Neuronal stem cell (in vitro differentiated cells): Measurements from ENCODE around the gene ALDH3A1.
A peak's percentile ranks its signal among the peaks of the same experiment; 100 is the strongest.

ENCODE experiments used
- DNase-seq: peaks from one replicate; pipeline ENCODE4 v3.0.0-alpha.2; 2013; ENCODE audit warnings: low spot score
- H2AFZ ChIP-seq: one replicate; pipeline ENCODE4 v1.6.1; 2013; ENCODE audit warnings: mild to moderate bottlenecking, low read length, inconsistent platforms
- H2AK5ac ChIP-seq: 2 replicates; pipeline ENCODE4 v1.6.1; 2013; ENCODE audit warnings: low read depth, mild to moderate bottlenecking, inconsistent platforms, low read length, moderate library complexity, mixed read lengths
- H2BK120ac ChIP-seq: 2 replicates; pipeline ENCODE4 v1.6.1; 2013; ENCODE audit warnings: low read depth, mild to moderate bottlenecking, inconsistent platforms, low read length, moderate library complexity, mixed read lengths
- H2BK12ac ChIP-seq: one replicate; pipeline ENCODE4 v1.6.1; 2013; ENCODE audit warnings: low read length, inconsistent platforms
- H2BK15ac ChIP-seq: 2 replicates; pipeline ENCODE4 v1.6.1; 2013; ENCODE audit warnings: mild to moderate bottlenecking, low read length, inconsistent platforms, mixed read lengths
- H2BK5ac ChIP-seq: one replicate; pipeline ENCODE4 v1.6.1; 2013; ENCODE audit warnings: inconsistent platforms, mild to moderate bottlenecking, low read length, moderate library complexity
- H3K14ac ChIP-seq: one replicate; pipeline ENCODE4 v1.6.1; 2013; ENCODE audit warnings: low read length, inconsistent platforms
- H3K18ac ChIP-seq: 2 replicates; pipeline ENCODE4 v1.6.1; 2013; ENCODE audit warnings: low read length, inconsistent platforms
- H3K23ac ChIP-seq: 2 replicates; pipeline ENCODE4 v1.6.1; 2013; ENCODE audit warnings: low read depth, mild to moderate bottlenecking, mixed read lengths, low read length, inconsistent platforms; ENCODE audit not compliant: poor library complexity
- H3K27ac ChIP-seq: replicated peaks from 3 replicates; pipeline ENCODE4 v1.5.1; 2013; ENCODE audit warnings: low read length, inconsistent platforms
- H3K27me3 ChIP-seq, 3 experiments: 2 replicates each; pipeline ENCODE4 v1.6.1; 2013; ENCODE audit warnings: low read length in 3 of 3, mild to moderate bottlenecking in 2 of 3, inconsistent platforms in 1 of 3, low read depth in 1 of 3, mixed read lengths in 1 of 3, moderate library complexity in 1 of 3; ENCODE audit not compliant: control insufficient read depth in 3 of 3, insufficient read depth in 3 of 3
- H3K36me3 ChIP-seq, 2 donors: replicated peaks in 1 of 2; 2 replicates each; pipeline ENCODE4 v1.6.1; 2013; ENCODE audit warnings: low read length in 2 of 2; ENCODE audit not compliant: control insufficient read depth in 2 of 2, insufficient read depth in 2 of 2
- H3K4ac ChIP-seq: 2 replicates; pipeline ENCODE4 v1.6.1; 2013; ENCODE audit warnings: inconsistent platforms, mild to moderate bottlenecking, low read length, moderate library complexity
- H3K4me1 ChIP-seq, 2 donors: 1 replicate in 1 of 2; 2 replicates in 1 of 2; pipeline ENCODE4 v1.6.1; 2013; ENCODE audit warnings: low read length in 2 of 2, low read depth in 1 of 2; ENCODE audit not compliant: control insufficient read depth in 2 of 2, insufficient read depth in 1 of 2
- H3K4me2 ChIP-seq: one replicate; pipeline ENCODE4 v1.6.1; 2013; ENCODE audit warnings: mild to moderate bottlenecking, low read length, inconsistent platforms; ENCODE audit not compliant: insufficient read depth, poor library complexity, severe bottlenecking
- H3K4me3 ChIP-seq, 2 donors: 2 replicates each; pipeline ENCODE4 v1.5.1; 2013; ENCODE audit warnings: low read length in 2 of 2, mild to moderate bottlenecking in 2 of 2, inconsistent platforms in 1 of 2, moderate library complexity in 1 of 2
- H3K79me1 ChIP-seq: one replicate; pipeline ENCODE4 v1.6.1; 2013; ENCODE audit warnings: low read depth, mild to moderate bottlenecking, inconsistent platforms, low read length, moderate library complexity
- H3K9ac ChIP-seq: one replicate; pipeline ENCODE4 v1.6.1; 2013; ENCODE audit warnings: mild to moderate bottlenecking, low read depth, low read length, inconsistent platforms; ENCODE audit not compliant: poor library complexity
- H3K9me3 ChIP-seq, 2 donors: replicated peaks in 1 of 2; 2 replicates each; pipeline versions ENCODE3 to v1.6.1; 2013; ENCODE audit warnings: low read length in 2 of 2, mild to moderate bottlenecking in 2 of 2, inconsistent platforms in 1 of 2, low read depth in 1 of 2, mixed read lengths in 1 of 2, moderate library complexity in 1 of 2; ENCODE audit not compliant: control insufficient read depth in 2 of 2, insufficient read depth in 1 of 2
- H4K8ac ChIP-seq: one replicate; pipeline ENCODE4 v1.6.1; 2013; ENCODE audit warnings: low read depth, mild to moderate bottlenecking, inconsistent platforms, low read length, moderate library complexity
- H4K91ac ChIP-seq: one replicate; pipeline ENCODE4 v1.6.1; 2013; ENCODE audit warnings: low read length, low read depth, mild to moderate bottlenecking, inconsistent platforms; ENCODE audit not compliant: poor library complexity
- WGBS, 2 donors: extraction: QIAGEN DNeasy Blood & Tissue Kit; methylation state at CpG; one replicate each; pipeline ENCODE4 v1.1.7; 2013; ENCODE audit warnings: missing lambda C conversion rate in 2 of 2, mixed read lengths in 1 of 2; ENCODE audit not compliant: insufficient read length in 2 of 2, insufficient replicate concordance in 1 of 2; ENCODE audit errors: extremely low coverage in 2 of 2; 5-methylcytosine and 5-hydroxymethylcytosine counted together

Gene ALDH3A1

GRCh38 chr17:19742495-19742894 is 5.6 kb downstream of the ALDH3A1 start:
- peaks cover 2 to 7% of the 10 kb centered on the region in 2 donors for H3K4me1 ChIP-seq
- peaks cover 1% of the 10 kb centered on the region for H3K79me1 ChIP-seq
- H3K4me3 ChIP-seq = no peak overlapping the region
- no peak overlapping the region for H3K27ac ChIP-seq
- H2BK12ac ChIP-seq = no peak overlapping the region
- no peak overlapping the region for H3K18ac ChIP-seq
- no peak overlapping the region for H3K23ac ChIP-seq
- H3K4ac ChIP-seq = no peak overlapping the region
- no peak overlapping the region for H3K4me2 ChIP-seq
- no peak overlapping the region for H2AK5ac ChIP-seq
- peaks cover 0 to 2% of the 10 kb centered on the region in 2 donors for H3K9me3 ChIP-seq
- no peak overlapping the region for H2AFZ ChIP-seq
- no peak overlapping the region for H2BK120ac ChIP-seq
- H3K9ac ChIP-seq = no peak overlapping the region
- no peak overlapping the region for H3K14ac ChIP-seq
- DNase-seq = no peak
- H3K36me3 ChIP-seq = no peaks in the 10 kb centered on the region
- H4K91ac ChIP-seq = no peak overlapping the region
- H4K8ac ChIP-seq = no peak overlapping the region
- H2BK15ac ChIP-seq = no peak overlapping the region
- no CpG with 5 or more reads among the region's 10 CpGs for WGBS, 2 donors
- peak overlapping the region; percentile 32 for H2BK5ac ChIP-seq
- peaks cover 0 to 20% (median 0%) of the 10 kb centered on the region in 3 experiments for H3K27me3 ChIP-seq

- Histone ChIP-seq H3K4me3 (no peak overlapping the region), H3K18ac (peak overlapping the region; percentile 35), H3K9me3 (peaks cover 0 to 2% of the 10 kb centered on the region in 2 donors), H2AK5ac (no peak overlapping the region), H3K9ac (no peak overlapping the region), H3K27me3 (peaks cover 0 to 16% (median 0%) of the 10 kb centered on the region in 3 experiments), H3K36me3 (no peaks in the 10 kb centered on the region), H2BK5ac (no peak overlapping the region), H2BK15ac (peak overlapping the region; percentile 24), H4K8ac (no peak overlapping the region), H4K91ac (no peak overlapping the region), H2BK120ac (no peak overlapping the region), H3K14ac (no peak overlapping the region), H3K27ac (no peak overlapping the region), H3K4me2 (no peak overlapping the region), H3K79me1 (peaks cover 1% of the 10 kb centered on the region), H3K4ac (no peak overlapping the region), H2BK12ac (no peak overlapping the region), H3K23ac (no peak overlapping the region), H3K4me1 (peaks cover 2 to 7% of the 10 kb centered on the region in 2 donors), H2AFZ (no peak overlapping the region)
- WGBS, 2 donors = no CpG with 5 or more reads among the region's 14 CpGs
- DNase-seq = no peak
These were observed 6.2 kb downstream of the ALDH3A1 start for GRCh38 chr17:19741832-19742457.

- no peak overlapping the region for H4K8ac ChIP-seq
- no peak overlapping the region for H4K91ac ChIP-seq
- H3K4me3 ChIP-seq = no peak overlapping the region
- no peak overlapping the region for H3K23ac ChIP-seq
- no peak overlapping the region for H2BK15ac ChIP-seq
- peaks cover 0 to 22% (median 0%) of the 10 kb centered on the region in 3 experiments for H3K27me3 ChIP-seq
- DNase-seq = no peak
- peaks cover 1% of the 10 kb centered on the region for H3K79me1 ChIP-seq
- H2AK5ac ChIP-seq = no peak overlapping the region
- no peak overlapping the region for H2BK12ac ChIP-seq
- H3K36me3 ChIP-seq = no peaks in the 10 kb centered on the region
- no peak overlapping the region for H2BK5ac ChIP-seq
- no peak overlapping the region for H3K4me2 ChIP-seq
- no peak overlapping the region for H2AFZ ChIP-seq
- H3K9ac ChIP-seq = no peak overlapping the region
- no peak overlapping the region for H3K27ac ChIP-seq
- no CpG with 5 or more reads among the region's 7 CpGs for WGBS, 2 donors
- no peak overlapping the region for H3K18ac ChIP-seq
- peaks cover 2 to 7% of the 10 kb centered on the region in 2 donors for H3K4me1 ChIP-seq
- peaks cover 0 to 2% of the 10 kb centered on the region in 2 donors for H3K9me3 ChIP-seq
- no peak overlapping the region for H3K14ac ChIP-seq
- no peak overlapping the region for H3K4ac ChIP-seq
- H2BK120ac ChIP-seq = no peak overlapping the region
These were observed 7.2 kb downstream of the ALDH3A1 start for GRCh38 chr17:19740933-19741332.

GRCh38 chr17:19739241-19740201 is 8.6 kb downstream of the ALDH3A1 start:
- peaks cover 0 to 21% (median 0%) of the 10 kb centered on the region in 3 experiments for H3K27me3 ChIP-seq
- no peak for DNase-seq
- H3K4me3 ChIP-seq = no peak overlapping the region
- peak overlapping the region; percentile 56 for H3K9ac ChIP-seq
- H3K23ac ChIP-seq = no peak overlapping the region
- peaks cover 0 to 2% of the 10 kb centered on the region in 2 donors for H3K9me3 ChIP-seq
- peak overlapping the region; percentile 43 for H4K91ac ChIP-seq
- WGBS, 2 donors = no CpG with 5 or more reads among the region's 26 CpGs
- H2BK15ac ChIP-seq = peak overlapping the region; percentile 71
- no peak overlapping the region for H3K4me2 ChIP-seq
- peaks cover 1% of the 10 kb centered on the region for H3K79me1 ChIP-seq
- H2AFZ ChIP-seq = no peak overlapping the region
- H3K4ac ChIP-seq = peak overlapping the region; percentile 69
- no peak overlapping the region for H3K27ac ChIP-seq
- H2BK5ac ChIP-seq = peak overlapping the region; percentile 42
- no peak overlapping the region for H4K8ac ChIP-seq
- peak overlapping the region; percentile 5 for H2AK5ac ChIP-seq
- H3K18ac ChIP-seq = peak overlapping the region; percentile 45
- H2BK120ac ChIP-seq = no peak overlapping the region
- peak overlapping the region; percentile 93 for H2BK12ac ChIP-seq
- H3K4me1 ChIP-seq = peaks cover 2 to 3% of the 10 kb centered on the region in 2 donors
- no peak overlapping the region for H3K14ac ChIP-seq
- no peaks in the 10 kb centered on the region for H3K36me3 ChIP-seq
